ENCODE measurements around the gene GPR31.

Gene GPR31

DNA sequence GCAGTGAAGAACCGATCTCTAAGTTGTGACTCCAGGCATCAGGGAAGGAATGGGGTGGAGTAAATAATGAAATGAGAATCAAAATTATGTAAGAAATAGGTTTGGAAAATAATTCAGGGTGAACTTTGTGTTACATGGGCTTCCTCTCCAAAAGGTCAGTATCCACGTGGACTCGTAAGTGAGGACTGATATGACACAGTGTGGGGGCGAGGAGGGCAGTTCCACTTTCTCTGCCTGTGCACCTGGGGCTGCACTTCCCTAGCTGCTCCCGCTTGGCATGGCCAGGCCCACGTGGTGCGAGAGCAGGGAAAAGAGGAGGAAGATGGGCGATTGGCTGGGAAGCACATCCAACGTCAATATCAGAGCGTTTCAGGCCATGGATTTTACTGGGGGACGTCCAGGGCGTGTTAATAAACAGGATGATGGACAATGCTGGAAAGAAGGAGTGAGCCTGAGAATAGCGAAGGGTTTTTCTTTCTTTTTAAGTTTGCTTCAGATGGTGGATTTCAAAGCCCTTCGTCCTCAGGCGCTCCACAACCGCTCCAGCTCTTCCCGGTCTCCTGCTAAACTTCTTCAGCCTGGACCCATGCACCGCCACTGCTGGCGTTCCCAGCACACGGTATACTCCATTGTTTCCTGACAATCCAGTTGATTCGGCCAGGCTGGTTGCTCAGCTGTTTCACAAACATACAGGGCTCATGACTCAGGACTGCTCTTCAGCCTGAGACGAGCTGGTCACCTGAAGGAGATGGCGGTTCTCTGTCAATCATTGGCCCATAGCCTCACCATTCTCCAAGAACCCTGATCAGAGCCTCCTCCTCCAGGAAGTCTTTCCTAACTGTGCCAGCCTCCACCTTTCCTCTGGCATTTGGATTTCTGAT is 23.1 kb downstream of the GPR31 start:
- peaks cover 17% of the 10 kb centered on the region for H3K27me3 Mint-ChIP-seq
- peaks cover 15% of the 10 kb centered on the region for H3K4me1 Mint-ChIP-seq
- no peak overlapping the region for H3K27ac Mint-ChIP-seq
- H3K4me3 Mint-ChIP-seq, result no peak overlapping the region
- ATAC-seq (no peak), DNase-seq (no peak)
- no peaks in the 10 kb centered on the region for H3K9me3 Mint-ChIP-seq

DNA sequence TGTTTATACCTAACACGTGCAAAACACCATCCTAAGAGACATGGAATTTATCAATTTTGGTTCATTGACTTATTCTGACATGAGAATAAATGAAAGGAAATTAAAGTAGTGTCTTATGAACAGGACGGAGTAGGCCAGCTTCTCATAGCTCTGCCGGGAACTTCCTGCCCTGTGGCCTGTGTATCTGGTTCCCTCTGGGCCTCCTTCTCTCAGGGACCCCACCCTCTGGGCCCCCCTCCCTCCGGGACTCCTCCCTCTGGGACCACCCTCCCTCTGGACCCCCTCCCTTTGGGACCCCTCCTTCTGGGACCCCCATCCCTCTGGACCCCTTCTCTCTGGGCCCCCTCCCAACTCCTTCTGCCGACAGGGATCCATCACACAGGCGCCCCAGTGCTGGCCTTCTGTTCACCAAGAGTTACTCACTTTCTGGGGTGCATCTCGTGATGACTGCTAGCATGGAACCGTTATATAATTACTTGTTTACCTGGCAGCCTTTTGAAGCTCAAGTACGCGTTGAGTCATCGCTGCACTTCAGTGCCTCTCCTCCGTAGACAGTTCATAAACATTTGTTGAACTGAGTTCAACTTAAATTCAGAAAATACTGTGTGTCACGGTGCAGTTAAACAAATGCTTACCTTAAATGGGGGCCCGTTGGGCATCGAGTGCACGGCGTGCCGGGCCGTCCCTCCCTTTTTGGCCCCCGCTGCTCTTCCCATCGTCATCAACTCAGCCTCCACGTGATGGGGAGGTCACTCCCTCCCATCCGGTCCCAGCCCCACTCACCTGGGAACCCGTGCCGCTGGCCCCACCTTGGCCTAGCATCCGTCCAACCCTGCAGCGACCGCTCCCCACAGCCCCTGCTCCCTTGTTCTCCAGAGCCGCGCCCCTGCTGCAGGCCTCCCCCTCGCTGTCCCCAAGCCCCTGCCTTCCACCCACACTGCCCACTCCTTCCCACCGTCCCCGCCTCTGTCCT is 26.8 kb downstream of the GPR31 start:
- H3K27ac Mint-ChIP-seq, result no peak overlapping the region
- no peaks in the 10 kb centered on the region for H3K27me3 Mint-ChIP-seq
- ATAC-seq (peak; percentile 77), DNase-seq (no peak)
- H3K9me3 Mint-ChIP-seq, result peaks cover 0 to 5% of the 10 kb centered on the region in 2 donors
- no peak overlapping the region for H3K4me3 Mint-ChIP-seq
- H3K4me1 Mint-ChIP-seq, result peaks cover 8% of the 10 kb centered on the region

DNA sequence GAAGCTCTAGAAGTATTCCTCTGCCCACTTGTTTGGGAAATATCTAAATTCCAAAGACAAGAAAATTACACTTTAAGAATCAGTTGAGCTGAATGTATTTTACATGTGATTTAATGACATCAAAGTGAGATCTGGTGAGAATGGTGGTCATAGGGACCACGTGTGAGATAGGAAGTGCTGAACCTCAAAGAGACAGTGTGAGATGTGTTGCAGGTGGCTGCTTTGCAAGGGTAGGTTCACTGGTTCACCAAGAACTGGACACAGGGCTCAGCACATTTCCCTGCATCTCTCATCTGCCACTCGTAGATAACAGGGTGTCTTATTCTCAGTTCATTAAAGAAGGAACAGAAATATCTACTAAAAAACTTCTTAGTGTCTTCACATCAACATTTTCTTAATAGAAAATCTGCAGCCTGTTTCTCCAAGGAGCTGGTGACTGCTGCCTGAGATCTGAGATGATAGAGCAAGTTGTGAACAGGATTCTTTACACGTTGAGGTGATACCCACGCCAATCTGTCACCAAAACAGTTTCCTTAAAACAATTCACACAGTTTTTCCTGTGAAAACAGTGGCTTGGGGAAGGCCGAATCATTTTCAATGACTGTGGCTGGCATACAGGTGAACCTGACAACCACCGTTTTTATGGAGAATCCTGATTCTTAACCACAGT is 27.6 kb downstream of the GPR31 start:
- Mint-ChIP-seq H3K4me1 (peaks cover 8% of the 10 kb centered on the region), H3K4me3 (no peak overlapping the region), H3K27me3 (no peaks in the 10 kb centered on the region), H3K27ac (no peak overlapping the region), H3K9me3 (peaks cover 0 to 5% of the 10 kb centered on the region in 2 donors)
- ATAC-seq (no peak), DNase-seq (no peak)

DNA sequence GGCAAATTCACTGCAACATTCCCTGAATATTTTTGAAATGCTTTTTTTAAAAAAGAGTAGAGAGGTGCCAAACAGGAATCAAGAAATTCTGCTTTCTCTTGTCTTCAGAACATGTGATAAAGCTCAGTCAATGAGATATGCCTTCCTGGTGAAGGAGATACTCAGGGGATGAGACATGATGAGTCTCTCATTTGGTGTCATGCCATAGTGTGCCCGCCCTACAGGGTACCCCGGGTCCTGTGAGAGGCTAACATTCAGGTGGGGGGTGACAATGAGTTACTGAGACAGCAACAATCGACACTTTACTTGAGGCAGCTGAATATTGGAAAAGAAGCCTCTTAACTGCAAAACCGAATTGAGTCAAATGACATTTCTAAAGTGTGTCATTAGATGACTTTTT is 28.2 kb downstream of the GPR31 start:
- Mint-ChIP-seq H3K4me1 (peaks cover 8% of the 10 kb centered on the region), H3K27me3 (no peaks in the 10 kb centered on the region), H3K27ac (no peak overlapping the region), H3K4me3 (no peak overlapping the region), H3K9me3 (peaks cover 0 to 5% of the 10 kb centered on the region in 2 donors)
- DNase-seq, result no peak
- no peak for ATAC-seq

DNA sequence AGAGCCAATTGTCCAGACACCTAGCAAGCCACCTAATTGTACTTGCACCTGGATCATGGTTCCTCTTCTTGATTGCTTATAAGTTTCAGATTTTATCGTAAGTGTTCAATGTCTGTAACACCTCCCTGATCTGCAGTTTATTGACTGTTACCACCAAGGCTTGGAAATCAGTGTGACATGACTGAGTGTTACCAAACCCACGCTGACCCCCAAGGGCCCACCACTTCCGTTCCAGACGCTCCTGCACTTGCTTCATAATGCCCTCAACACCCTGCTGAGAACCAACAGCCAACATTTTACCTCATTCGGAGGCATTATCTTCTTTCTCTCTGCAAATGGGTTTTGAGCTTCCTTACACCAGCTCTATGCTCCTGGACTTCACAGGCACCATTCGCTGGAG is 28.6 kb downstream of the GPR31 start:
- DNase-seq (no peak), ATAC-seq (no peak)
- H3K27me3 Mint-ChIP-seq, result no peaks in the 10 kb centered on the region
- peaks cover 0 to 5% of the 10 kb centered on the region in 2 donors for H3K9me3 Mint-ChIP-seq
- H3K4me1 Mint-ChIP-seq, result peaks cover 8% of the 10 kb centered on the region
- no peak overlapping the region for H3K4me3 Mint-ChIP-seq
- no peak overlapping the region for H3K27ac Mint-ChIP-seq

DNA sequence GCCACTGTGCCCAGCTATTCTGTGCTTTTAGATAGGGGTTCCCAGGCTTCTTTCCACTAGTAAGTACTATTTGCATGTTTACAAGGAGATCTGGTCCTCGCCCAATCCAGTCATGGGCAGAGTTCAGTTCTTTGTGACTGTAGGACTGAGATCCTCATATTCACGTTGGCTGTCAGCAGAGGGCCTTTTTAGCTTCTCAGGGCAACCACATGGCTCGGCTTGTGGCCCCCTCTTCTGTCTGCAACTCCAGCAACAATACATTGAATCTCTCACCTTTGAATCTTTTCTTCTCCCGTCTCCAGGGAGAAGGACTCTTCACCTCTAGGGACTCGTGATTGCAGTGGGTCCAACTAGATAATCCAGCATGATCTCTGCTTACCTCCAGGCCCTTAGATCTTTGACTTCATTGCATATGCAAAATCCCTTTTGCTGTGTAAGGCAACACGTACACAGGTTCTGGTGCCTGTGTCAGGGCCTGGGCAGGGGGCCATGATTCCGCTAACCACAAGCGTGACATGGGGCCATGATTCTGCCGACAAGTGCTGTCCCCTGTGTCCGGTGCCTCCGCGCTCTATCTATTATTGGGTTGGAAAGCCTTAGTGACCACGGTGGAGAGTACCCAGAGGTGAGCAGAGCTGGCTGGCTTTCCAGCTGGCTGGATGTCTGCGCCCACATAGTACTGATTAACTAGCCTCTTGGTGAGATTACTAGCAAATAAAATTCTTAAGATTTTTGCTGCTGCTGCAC is 29.8 kb downstream of the GPR31 start:
- peaks cover 0 to 5% of the 10 kb centered on the region in 2 donors for H3K9me3 Mint-ChIP-seq
- no peaks in the 10 kb centered on the region for H3K27me3 Mint-ChIP-seq
- no peak overlapping the region for H3K4me3 Mint-ChIP-seq
- DNase-seq, result no peak
- H3K27ac Mint-ChIP-seq, result no peak overlapping the region
- peaks cover 8% of the 10 kb centered on the region for H3K4me1 Mint-ChIP-seq
- no peak for ATAC-seq

DNA sequence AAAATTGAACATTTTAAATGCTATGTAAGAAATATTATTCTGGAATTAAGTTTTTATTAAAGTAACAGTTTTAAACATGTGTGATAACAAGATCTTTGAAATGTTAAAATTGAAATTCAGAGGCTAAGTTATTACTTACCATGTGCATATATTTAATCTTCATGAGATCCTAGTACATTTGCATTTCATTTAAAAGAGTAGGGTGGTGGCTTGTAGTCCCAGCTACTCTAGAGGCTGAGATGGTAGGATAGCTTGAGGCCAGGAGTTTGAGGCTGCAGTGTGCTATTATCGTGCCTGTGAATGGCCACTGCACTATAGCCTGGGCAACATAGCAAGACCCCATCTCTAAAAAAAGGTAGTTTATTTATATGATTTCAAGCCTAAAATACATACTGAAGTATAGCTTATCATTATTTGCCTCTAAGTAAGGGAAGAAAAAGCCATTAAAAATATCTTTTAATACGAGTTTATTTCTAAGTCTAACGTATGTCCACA is 31.9 kb downstream of the GPR31 start:
- ATAC-seq (no peak), DNase-seq (no peak)
- Mint-ChIP-seq H3K9me3 (peaks cover 0 to 5% of the 10 kb centered on the region in 2 donors), H3K4me3 (no peak overlapping the region), H3K27me3 (peaks cover 8% of the 10 kb centered on the region), H3K4me1 (peaks cover 18% of the 10 kb centered on the region), H3K27ac (no peak overlapping the region)

DNA sequence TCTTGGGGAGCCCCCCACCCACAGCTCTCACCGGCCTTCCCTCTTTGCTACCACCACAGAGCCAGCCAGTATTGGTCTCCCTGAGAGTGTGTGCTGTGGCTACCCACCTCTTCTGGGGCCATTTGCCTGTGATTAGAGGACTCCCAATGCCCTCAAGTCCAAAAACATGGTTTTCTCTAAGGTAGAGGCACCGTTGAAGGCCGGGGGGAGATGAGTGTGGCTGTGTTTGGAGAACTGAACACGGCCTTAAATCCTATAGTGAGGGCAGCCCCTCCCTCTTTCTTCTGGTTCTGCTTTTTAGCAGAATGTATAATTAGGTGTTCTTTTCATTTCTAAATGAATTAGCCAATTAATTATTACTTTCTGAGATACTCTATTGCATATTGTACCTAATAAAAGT is 32.4 kb downstream of the GPR31 start:
- Mint-ChIP-seq H3K4me1 (peaks cover 18% of the 10 kb centered on the region), H3K4me3 (no peak overlapping the region), H3K9me3 (peaks cover 0 to 5% of the 10 kb centered on the region in 2 donors), H3K27me3 (peaks cover 8% of the 10 kb centered on the region), H3K27ac (no peak overlapping the region)
- DNase-seq (no peak), ATAC-seq (no peak)

DNA sequence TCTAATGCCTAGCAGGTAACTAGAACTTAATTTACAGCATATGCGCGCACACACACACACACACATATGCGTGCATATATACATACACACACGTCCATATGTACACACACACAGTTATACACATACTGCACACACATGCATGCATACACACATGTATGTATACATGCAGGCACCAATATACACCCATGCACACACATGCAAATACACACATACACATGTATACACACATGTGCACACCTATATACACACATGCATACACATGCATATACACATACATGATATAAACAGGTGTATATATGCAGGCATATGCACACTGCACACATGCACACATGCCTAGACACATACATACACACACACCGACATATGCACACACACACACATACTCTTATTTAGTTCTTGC is 33.0 kb downstream of the GPR31 start:
- Mint-ChIP-seq H3K9me3 (peaks cover 0 to 5% of the 10 kb centered on the region in 2 donors), H3K4me3 (no peak overlapping the region), H3K27ac (no peak overlapping the region), H3K4me1 (peaks cover 16% of the 10 kb centered on the region), H3K27me3 (peaks cover 8% of the 10 kb centered on the region)
- no peak for ATAC-seq
- DNase-seq, result no peak

DNA sequence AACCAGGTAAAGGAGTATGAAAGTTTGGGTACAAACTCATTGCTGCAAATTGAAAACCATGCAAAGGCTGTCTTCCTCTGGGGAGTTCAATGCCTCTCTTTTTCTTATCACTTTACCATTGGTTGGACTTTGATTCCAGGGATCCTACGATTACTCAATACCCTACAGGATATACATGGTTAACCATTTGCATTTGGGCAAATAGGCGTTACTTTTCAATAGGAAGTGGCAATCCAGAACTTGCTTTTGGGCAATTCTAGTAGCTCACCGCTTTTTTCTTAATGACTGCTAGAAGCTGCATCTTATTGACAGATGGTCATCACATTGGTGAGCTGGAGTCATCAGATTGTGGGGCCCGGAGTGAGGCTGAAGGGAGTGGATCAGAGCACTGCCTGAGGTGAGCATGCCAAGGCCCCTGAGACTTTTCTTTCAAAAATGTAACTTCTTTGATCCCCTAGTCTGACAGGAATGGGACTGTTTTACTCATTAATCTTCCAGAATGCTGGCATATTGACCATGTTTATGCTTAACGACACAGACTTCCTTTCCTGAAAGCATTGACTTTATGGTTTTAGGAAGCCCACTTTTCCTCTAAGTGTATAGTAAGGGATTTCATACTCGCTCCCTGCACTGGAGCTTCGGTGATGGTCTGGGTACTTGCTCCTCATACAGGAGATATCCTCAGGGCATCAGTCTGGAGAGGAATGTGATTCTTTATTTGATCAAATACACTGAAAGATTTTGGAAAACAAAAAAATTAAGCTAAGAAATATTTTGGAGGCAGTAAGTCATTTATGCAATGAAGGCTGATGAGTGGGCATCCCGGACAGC is 34.7 kb downstream of the GPR31 start, which contains the start of gene CCR6:
Gene CCR6, plus strand, starts transcription at position 270 of the 831 bp plus-strand sequence. CDS start 13,039 bp downstream, outside the sequence.
- DNase-seq (no peak), ATAC-seq (no peak)
- peaks cover 0 to 5% of the 10 kb centered on the region in 2 donors for H3K9me3 Mint-ChIP-seq
- peaks cover 14% of the 10 kb centered on the region for H3K27me3 Mint-ChIP-seq
- peak within 1 kb of the TSS in 1 of 2 donors; percentile 77 for H3K27ac Mint-ChIP-seq
- H3K4me1 Mint-ChIP-seq, result peaks cover 28% of the 10 kb centered on the region
- H3K4me3 Mint-ChIP-seq, result no peak within 1 kb of the TSS

DNA sequence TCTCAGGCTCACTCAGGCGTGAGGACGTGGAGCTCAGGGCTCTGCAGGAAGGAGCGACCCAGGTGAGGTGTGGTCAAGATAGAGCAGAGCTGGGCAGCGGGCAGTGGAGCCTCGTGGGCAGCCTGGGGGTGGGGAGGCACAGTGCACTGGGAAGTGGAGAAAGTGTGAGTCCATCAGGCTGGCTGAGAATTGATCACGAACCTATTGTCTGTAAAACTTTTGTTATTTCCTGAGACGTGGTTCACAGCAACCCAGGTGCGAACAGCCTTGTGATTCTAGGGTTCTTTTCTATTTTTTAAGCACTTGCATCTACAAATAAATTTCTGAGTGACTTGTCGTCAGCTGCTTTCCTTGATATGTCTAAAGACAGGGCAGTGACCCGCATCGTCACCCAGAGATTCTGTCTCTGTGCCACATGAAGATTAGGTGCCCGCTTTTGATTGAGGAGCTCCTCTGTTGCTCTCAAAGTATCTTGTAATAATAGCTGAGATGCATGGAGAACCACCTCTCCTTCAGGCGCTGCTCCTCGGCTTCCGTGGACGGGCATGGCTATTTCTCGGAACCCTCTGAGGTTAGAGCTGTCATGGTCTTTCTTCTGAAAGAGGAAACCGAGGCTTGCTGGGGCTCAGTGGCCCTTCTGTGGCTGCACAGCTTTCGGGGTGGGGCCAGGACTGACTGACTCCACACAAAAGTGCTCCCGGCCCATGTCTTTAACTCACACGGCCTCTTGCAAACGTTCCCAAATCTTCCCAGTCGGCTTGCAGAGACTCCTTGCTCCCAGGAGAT is 35.5 kb downstream of the GPR31 start:
- peaks cover 28% of the 10 kb centered on the region for H3K4me1 Mint-ChIP-seq

DNA sequence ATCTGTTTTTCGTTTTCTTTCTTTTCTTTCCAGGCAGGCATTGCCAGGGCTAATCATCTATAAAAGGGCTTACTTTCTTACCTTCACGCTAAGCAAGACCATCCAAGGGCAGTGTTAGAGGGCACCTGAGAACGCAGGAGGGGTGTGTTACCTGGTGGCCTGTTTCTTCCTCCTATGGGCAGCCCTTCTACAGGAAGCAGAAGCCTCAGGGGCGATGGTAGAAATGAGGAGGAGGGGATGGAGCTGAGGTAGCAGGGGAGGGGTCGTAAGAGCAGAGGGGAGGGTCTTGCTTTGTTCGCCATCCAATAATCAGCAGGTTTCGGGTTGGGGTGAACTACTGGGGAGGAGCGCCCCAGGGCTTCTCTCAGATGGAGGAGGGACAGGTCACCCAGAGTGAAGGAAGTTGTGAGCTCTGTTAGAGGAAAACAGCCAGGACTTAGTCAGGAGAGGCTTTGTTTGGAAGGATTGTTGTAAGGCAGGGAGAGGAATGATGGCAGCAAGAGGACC is 36.4 kb downstream of the GPR31 start:
- Mint-ChIP-seq H3K4me1 (peaks cover 28% of the 10 kb centered on the region), H3K27ac (no peak overlapping the region), H3K27me3 (peaks cover 18% of the 10 kb centered on the region), H3K4me3 (no peak overlapping the region), H3K9me3 (peaks cover 0 to under 1% of the 10 kb centered on the region in 2 donors)
- no peak for DNase-seq
- ATAC-seq, result no peak

More for the DNA sequence above, 35.5 kb downstream of the GPR31 start:
- H3K9me3 Mint-ChIP-seq, result peaks cover 0 to 5% of the 10 kb centered on the region in 2 donors
- peaks cover 14% of the 10 kb centered on the region for H3K27me3 Mint-ChIP-seq
- DNase-seq (no peak), ATAC-seq (no peak)
- H3K4me3 Mint-ChIP-seq, result no peak overlapping the region
- peak overlapping the region in 1 of 2 donors; percentile 77 for H3K27ac Mint-ChIP-seq

DNA sequence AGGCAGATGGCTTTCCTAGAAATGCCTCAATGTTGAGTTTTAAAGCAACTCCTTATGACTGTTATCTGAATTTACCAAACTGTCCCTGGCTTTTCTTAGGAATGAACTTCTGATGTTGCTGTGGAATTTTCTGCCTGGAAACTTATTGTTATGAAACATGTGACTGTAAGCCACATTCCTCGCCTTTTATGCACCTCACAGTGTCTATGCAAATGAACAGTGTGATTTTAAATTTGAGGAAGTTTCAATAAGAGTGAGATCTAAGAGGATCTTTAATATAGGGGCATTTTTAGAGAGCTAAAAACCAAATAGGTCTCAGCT is 37.2 kb downstream of the GPR31 start:
- Mint-ChIP-seq H3K27ac (no peak overlapping the region), H3K4me1 (peaks cover 28% of the 10 kb centered on the region), H3K27me3 (peaks cover 22% of the 10 kb centered on the region), H3K4me3 (no peak overlapping the region), H3K9me3 (no peaks in the 10 kb centered on the region)
- no peak for ATAC-seq
- no peak for DNase-seq
